ENCODE results near the gene VAMP7. TPM values are rescaled to one million over a fixed set of nuclear protein-coding genes. Genes with fewer than 3 reads are reported as not detected.

VAMP7 gene
- total RNA-seq, 1 experiment from 2014 or later: 19.9 TPM

- Histone ChIP-seq H3K4me1 (ENCODE audit: insufficient read depth, low read length) (no peaks in the 10 kb centered on the region), H3K23ac (ENCODE audit: insufficient read length, low read depth, low read length) (no peak overlapping the region), H3K4ac (ENCODE audit: low read depth, low read length) (no peak overlapping the region), H3K9ac (ENCODE audit: extremely low read depth, insufficient read length, low read length) (no peak overlapping the region), H3K23me2 (ENCODE audit: insufficient read length, low read depth, low read length, poor library complexity, severe bottlenecking) (no peaks in the 10 kb centered on the region), H3K27me3 (ENCODE audit: insufficient read depth, low read length) (no peaks in the 10 kb centered on the region), H3K14ac (ENCODE audit: insufficient read depth, low read length) (no peak overlapping the region), H2BK15ac (ENCODE audit: low read depth, low read length) (no peak overlapping the region), H2BK120ac (ENCODE audit: low read depth, low read length, poor library complexity, severe bottlenecking) (no peak overlapping the region), H3T11ph (ENCODE audit: low read length) (no peak overlapping the region), H4K8ac (replicated peaks; ENCODE audit: insufficient read length, low read depth, low read length) (no peak overlapping the region), H2AK5ac (ENCODE audit: insufficient read length, low read length) (no peak overlapping the region), H4K5ac (ENCODE audit: insufficient read length, low read depth, low read length) (no peak overlapping the region), H3K27ac (ENCODE audit: insufficient read length, low read depth, low read length) (no peak overlapping the region), H3K9me3 (ENCODE audit: control insufficient read depth, low read depth, low read length) (peaks cover 27% of the 10 kb centered on the region), H3K4me2 (ENCODE audit: insufficient read depth, insufficient read length, low read length) (no peak overlapping the region), H3K79me2 (ENCODE audit: insufficient read depth, low read length) (no peaks in the 10 kb centered on the region), H2BK20ac (ENCODE audit: low read depth, low read length, poor library complexity, severe bottlenecking) (no peak overlapping the region), H2BK5ac (ENCODE audit: insufficient read length, low read length) (no peak overlapping the region), H3K56ac (ENCODE audit: insufficient read length, low read depth, low read length) (no peak overlapping the region), H3K18ac (ENCODE audit: insufficient read length, low read depth, low read length) (no peak overlapping the region), H2BK12ac (ENCODE audit: insufficient read length, low read depth, low read length) (no peak overlapping the region), H4K20me1 (ENCODE audit: control insufficient read depth, insufficient read depth, insufficient read length) (no peaks in the 10 kb centered on the region), H2AFZ (ENCODE audit: low read length) (no peak overlapping the region), H3K79me1 (ENCODE audit: insufficient read depth, low read depth, low read length, poor library complexity, severe bottlenecking) (no peaks in the 10 kb centered on the region), H4K91ac (ENCODE audit: insufficient read length, low read depth, low read length) (no peak overlapping the region)
- no peak for TF ChIP-seq CTCF (conservative IDR thresholded peaks at IDR 0.05)
- Mint-ChIP-seq H3K4me1 (no peaks in the 10 kb centered on the region), H3K4me3 (no peak overlapping the region), H3K27ac (no peak overlapping the region), H3K27me3 (ENCODE audit: low read depth) (no peaks in the 10 kb centered on the region), H3K36me3 (ENCODE audit: insufficient read depth in 1 of 3, low read depth in 3 of 3) (peaks cover 42 to 68% (median 59%) of the 10 kb centered on the region in 3 experiments), H3K9me3 (peaks cover 64 to 68% of the 10 kb centered on the region in 2 experiments)
- no CpG with 5 or more reads among the region's 4 CpGs for WGBS (ENCODE audit: extremely low coverage, insufficient read length, low lambda C conversion rate)
- DNase-seq: no peak
Observed at GRCh38 chrX:155896512-155896911, 15.4 kb downstream of the VAMP7 start.

Measured in H9 (cell line).